Daoy (cell line): Measurements from ENCODE around the gene ABCC6. TPM values are rescaled to one million over a fixed set of nuclear protein-coding genes. Genes with fewer than 3 reads are reported as not detected.
"Not testable (repeated sequence)": the region's sequence is repeated elsewhere in the genome, so short reads cannot be mapped to it uniquely, and the experiment has no call there.

Experiments used
- DNase-seq: peaks from one replicate; pipeline ENCODE4 v3.0.0-alpha.2; 2015; ENCODE audit warnings: low read depth
- total RNA-seq: library from RNA; depleted of rRNA; stranded (reverse); fragments of >200 nt; shearing (Covaris generic); gene quantifications from 2 replicates; pipeline ENCODE4 v1.2.3, GENCODE V29; 2014

The ABCC6 gene
- total RNA-seq, 1 experiment from 2014 or later = not detected

GRCh38 chr16:16223662-16224241 lies 458 bp upstream of the ABCC6 start:
- not testable (repeated sequence) for DNase-seq

GRCh38 chr16:16221382-16221781 lies 1.9 kb downstream of the ABCC6 start:
- not testable (repeated sequence) for DNase-seq

GRCh38 chr16:16220449-16220848 lies 2.8 kb downstream of the ABCC6 start:
- not testable (repeated sequence) for DNase-seq

DNA sequence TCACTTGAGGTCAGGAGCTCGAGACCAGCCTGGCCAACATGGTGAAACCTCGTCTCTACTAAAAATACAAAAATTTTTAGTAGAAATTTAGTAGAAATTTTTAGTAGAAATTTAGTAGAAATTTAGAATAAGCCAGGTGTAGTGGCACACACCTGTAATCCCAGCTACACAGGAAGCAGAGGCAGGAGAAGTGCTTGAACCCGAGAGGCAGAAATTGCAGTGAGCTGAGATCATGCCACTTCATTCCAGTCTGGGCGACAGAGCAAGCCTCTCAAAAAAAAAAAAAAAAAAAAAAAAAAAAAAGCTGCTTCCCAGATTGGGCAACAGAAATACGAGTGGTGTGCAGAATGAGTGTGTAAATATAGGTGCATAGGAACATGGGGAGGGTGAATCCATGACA lies 4.5 kb downstream of the ABCC6 start:
- DNase-seq = not testable (repeated sequence)

GRCh38 chr16:16218349-16218748 lies 4.9 kb downstream of the ABCC6 start:
- DNase-seq = not testable (repeated sequence)

DNA sequence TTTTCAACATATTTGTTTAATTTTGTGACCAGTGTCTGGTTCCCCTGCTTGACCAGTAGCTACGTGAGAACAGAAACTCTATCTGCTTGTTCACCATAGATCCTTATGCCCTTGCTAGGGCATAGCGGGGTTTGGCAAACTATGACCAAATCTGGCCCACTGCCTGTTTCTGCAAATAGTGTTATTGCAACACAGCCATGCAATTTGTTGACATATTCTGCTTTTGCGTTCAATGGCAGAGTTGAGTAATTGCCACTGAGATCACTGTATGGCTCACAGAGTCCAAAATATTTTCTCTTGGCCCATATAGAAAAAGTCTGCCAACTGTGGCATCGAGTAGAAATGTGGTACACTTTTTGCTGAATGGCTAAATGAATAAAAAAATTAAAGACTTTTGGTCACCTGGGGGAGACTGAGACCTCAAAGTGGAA lies 9.4 kb downstream of the ABCC6 start:
- DNase-seq = not testable (repeated sequence)

GRCh38 chr16:16211404-16211803 lies 11.9 kb downstream of the ABCC6 start:
- not testable (repeated sequence) for DNase-seq

- not testable (repeated sequence) for DNase-seq
These were observed 14.8 kb downstream of the ABCC6 start for GRCh38 chr16:16208461-16208860.

- DNase-seq = not testable (repeated sequence)
These were observed 15.4 kb downstream of the ABCC6 start for GRCh38 chr16:16207787-16208334.

GRCh38 chr16:16207097-16207786 lies 16.1 kb downstream of the ABCC6 start:
- DNase-seq = not testable (repeated sequence)

GRCh38 chr16:16205864-16206263 lies 17.4 kb downstream of the ABCC6 start:
- not testable (repeated sequence) for DNase-seq

GRCh38 chr16:16204552-16204951 lies 18.7 kb downstream of the ABCC6 start:
- not testable (repeated sequence) for DNase-seq

DNA sequence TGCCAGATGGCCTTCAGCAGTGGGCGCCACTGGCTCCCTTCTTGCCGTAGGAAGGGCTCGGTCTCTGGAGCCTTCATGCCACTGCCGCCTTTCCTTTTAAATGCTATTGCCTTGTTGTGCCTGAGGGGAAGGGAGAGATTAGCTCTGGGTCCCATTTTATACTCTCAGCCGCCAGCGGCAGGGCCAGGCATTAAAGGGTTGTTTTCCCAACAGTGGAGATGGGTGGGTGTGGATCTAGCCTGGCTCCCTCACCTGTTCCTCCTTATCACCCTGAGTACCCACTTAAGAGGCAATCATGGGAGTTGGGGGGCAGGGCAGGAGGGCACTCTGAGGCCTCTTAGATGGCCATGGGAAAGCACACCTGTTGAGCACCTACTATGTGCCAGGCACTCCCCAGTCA lies 19.8 kb downstream of the ABCC6 start:
- not testable (repeated sequence) for DNase-seq

- peak; percentile 60 for DNase-seq
These were observed 20.7 kb downstream of the ABCC6 start for GRCh38 chr16:16202400-16203143.

DNA sequence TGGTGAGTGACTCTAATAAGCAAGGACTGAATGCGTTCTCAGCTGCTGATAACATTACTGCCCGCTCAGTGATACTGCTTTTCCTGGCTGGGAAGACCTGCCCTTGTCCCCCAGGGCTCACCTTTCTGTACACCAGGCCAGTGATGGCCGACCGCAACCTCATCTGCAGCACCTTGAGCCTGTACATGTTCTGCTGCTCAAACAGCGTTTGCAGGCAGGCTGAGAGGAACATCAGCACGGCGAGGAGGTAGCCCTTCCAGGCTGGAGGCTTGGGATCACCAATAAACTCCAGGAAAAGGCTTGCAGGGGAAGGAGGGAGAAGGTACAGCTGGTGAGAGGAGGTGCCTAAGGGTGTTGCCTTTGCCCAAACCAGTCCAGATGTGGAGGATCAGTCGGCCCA lies 21.4 kb downstream of the ABCC6 start:
- not testable (repeated sequence) for DNase-seq

GRCh38 chr16:16200391-16200790 lies 22.9 kb downstream of the ABCC6 start:
- not testable (repeated sequence) for DNase-seq

DNA sequence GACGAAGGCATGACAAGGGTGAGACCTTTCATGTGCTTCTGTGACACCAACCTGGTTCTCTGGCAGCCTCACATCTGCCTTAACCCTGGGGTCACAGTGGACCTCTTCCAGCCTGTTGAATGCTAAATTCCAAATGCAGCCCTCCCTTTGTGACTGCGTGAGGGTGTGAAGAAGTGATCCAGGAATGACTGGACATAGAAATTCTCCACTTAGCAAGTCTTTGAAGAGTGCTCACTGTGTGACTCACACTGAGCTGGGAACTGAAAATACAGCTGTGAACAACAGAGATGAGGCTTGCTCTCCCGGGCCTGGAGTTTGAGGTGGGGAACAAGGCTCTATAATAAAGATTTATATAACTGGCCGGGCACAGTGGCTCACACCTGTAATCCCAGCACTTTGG lies 23.9 kb downstream of the ABCC6 start:
- not testable (repeated sequence) for DNase-seq

GRCh38 chr16:16197966-16198365 lies 25.3 kb downstream of the ABCC6 start:
- DNase-seq = no peak

GRCh38 chr16:16197331-16197730 lies 26.0 kb downstream of the ABCC6 start:
- DNase-seq = no peak

- no peak for DNase-seq
These were observed 27.2 kb downstream of the ABCC6 start for GRCh38 chr16:16196099-16196498.

GRCh38 chr16:16191493-16192167 lies 31.7 kb downstream of the ABCC6 start:
- no peak for DNase-seq

GRCh38 chr16:16190966-16191365 lies 32.3 kb downstream of the ABCC6 start:
- DNase-seq = not testable (repeated sequence)
